GM06990 (cell line): ENCODE measurements around the gene CHAF1A.

Experiments used
- DNase-seq: peaks from one replicate; pipeline ENCODE4 v3.0.0-alpha.2; 2011; ENCODE audit not compliant: insufficient read length; ENCODE audit errors: extremely low read depth
- H3K27me3 ChIP-seq: replicated peaks from 2 replicates; pipeline ENCODE4 v1.6.0; 2011; ENCODE audit warnings: low read length; ENCODE audit not compliant: control insufficient read depth, insufficient read depth
- H3K36me3 ChIP-seq: 2 replicates; pipeline ENCODE4 v1.5.1; 2011; ENCODE audit warnings: low read length; ENCODE audit not compliant: control insufficient read depth, insufficient read depth
- H3K4me3 ChIP-seq: replicated peaks from 2 replicates; pipeline ENCODE4 v1.5.1; 2011; ENCODE audit warnings: low read depth, mild to moderate bottlenecking, control low read depth, low read length
- CTCF ChIP-seq: IDR thresholded peaks from 2 replicates; pipeline ENCODE4 v1.5.1; 2011; ENCODE audit warnings: low read length, control low read depth, mild to moderate bottlenecking, inconsistent platforms; ENCODE audit not compliant: insufficient read depth, poor library complexity, severe bottlenecking

CHAF1A gene

GRCh38 chr19:4365791-4366665 lies 36.4 kb upstream of the CHAF1A start:
- no peak overlapping the region for H3K4me3 ChIP-seq
- DNase-seq, result no peak
- peaks cover 41% of the 10 kb centered on the region for H3K36me3 ChIP-seq
- no peak for TF ChIP-seq CTCF
- no peaks in the 10 kb centered on the region for H3K27me3 ChIP-seq

GRCh38 chr19:4366666-4367335 lies 35.6 kb upstream of the CHAF1A start:
- Histone ChIP-seq H3K36me3 (peaks cover 38% of the 10 kb centered on the region), H3K4me3 (no peak overlapping the region), H3K27me3 (no peaks in the 10 kb centered on the region)
- no peak for TF ChIP-seq CTCF
- DNase-seq, result no peak

GRCh38 chr19:4367336-4367723 lies 35.1 kb upstream of the CHAF1A start:
- TF ChIP-seq CTCF, result no peak
- Histone ChIP-seq H3K4me3 (no peak overlapping the region), H3K27me3 (no peaks in the 10 kb centered on the region), H3K36me3 (peaks cover 34% of the 10 kb centered on the region)
- DNase-seq, result no peak

GRCh38 chr19:4367781-4368127 lies 34.7 kb upstream of the CHAF1A start:
- DNase-seq, result no peak
- H3K36me3 ChIP-seq, result peaks cover 32% of the 10 kb centered on the region
- H3K27me3 ChIP-seq, result no peaks in the 10 kb centered on the region
- H3K4me3 ChIP-seq, result no peak overlapping the region
- no peak for TF ChIP-seq CTCF

- no peak overlapping the region for H3K4me3 ChIP-seq
- H3K36me3 ChIP-seq, result peaks cover 27% of the 10 kb centered on the region
- no peaks in the 10 kb centered on the region for H3K27me3 ChIP-seq
- TF ChIP-seq CTCF, result no peak
- no peak for DNase-seq
These were observed 34.2 kb upstream of the CHAF1A start for GRCh38 chr19:4368128-4368820.
